Transverse colon (tissue), 4 donors: Measurements from ENCODE around the gene POLR2J.

Experiments
- CTCF ChIP-seq, 5 experiments: fragments of 200-600 bp in 3 of 5; fragments of 450-650 bp in 2 of 5; sonication (generic) in 3 of 5; IDR thresholded peaks; 1 replicate in 2 of 5; 2 replicates in 3 of 5; pipeline ENCODE4 v1.5.1; 2016 to 2017; ENCODE audit warnings: antibody characterized with exemption in 5 of 5, inconsistent platforms in 3 of 5, mild to moderate bottlenecking in 2 of 5, moderate library complexity in 1 of 5
- POLR2A ChIP-seq: fragments of 450-650 bp; IDR thresholded peaks from one replicate; pipeline ENCODE4 v1.6.1; 2016; ENCODE audit warnings: antibody characterized with exemption, mild to moderate bottlenecking, moderate library complexity
- POLR2AphosphoS5 ChIP-seq, 3 donors: sonication (generic); formaldehyde crosslinking; IDR thresholded peaks; one replicate each; pipeline ENCODE4 v1.6.1; 2016; ENCODE audit warnings: antibody characterized with exemption in 3 of 3

DNA sequence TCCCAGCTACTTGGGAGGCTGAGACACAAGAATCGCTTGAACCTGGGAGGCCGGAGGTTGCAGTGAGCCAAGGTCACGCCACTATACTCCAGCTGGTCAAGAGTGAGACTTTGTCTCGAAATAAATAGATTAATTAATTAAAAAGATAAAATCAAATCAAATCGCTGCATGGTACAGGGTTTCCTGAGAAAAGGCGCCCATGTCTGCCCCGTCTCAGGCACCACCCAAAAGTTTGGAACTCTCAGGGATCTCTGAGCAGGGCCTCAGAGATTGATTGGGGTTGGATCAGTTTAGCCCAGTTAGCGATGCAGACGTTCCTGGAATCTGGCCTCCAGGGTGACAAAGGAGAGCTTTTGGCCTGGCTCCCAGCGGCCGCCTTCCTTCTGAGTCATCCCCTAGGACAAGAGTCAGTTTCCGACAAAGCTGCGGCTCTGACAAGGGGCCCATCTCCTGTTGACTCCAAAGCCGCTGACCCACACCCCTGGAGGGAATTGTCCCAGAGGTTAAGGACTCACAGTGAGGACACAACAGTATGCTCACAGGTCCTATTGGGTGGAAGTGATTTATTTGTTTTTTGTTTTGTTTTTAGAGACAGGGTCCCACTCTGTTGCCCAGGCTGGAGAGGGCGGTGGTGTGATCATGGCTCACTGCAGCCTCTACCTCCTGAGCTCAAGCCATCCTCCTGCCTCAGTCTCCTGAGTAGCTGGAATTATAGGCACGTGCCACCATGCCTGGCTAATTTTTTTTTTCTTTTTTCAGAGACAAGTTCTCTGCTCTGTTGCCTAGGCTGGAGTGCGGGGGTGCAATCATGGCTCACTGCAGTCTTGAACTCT, 38.5 kb downstream of the POLR2J start:
- no peak for TF ChIP-seq POLR2AphosphoS5 (IDR thresholded peaks at IDR 0.05)
- no peak for TF ChIP-seq CTCF (IDR thresholded peaks at IDR 0.05)
- TF ChIP-seq POLR2A = no peak
